GM19324 (cell line): ENCODE measurements around the gene ELF1.
"Not testable (repeated sequence)": the region's sequence is repeated elsewhere in the genome, so short reads cannot be mapped to it uniquely, and the experiment has no call there.

Experiments
- ATAC-seq: cut with Tn5 transposase; IDR thresholded peaks from one replicate; pipeline ENCODE4 v1.9.1; 2021; ENCODE audit warnings: mild to moderate bottlenecking, moderate library complexity; ENCODE audit not compliant: unreplicated experiment, low FRiP score

The ELF1 gene

GRCh38 chr13:40909541-40910200, 109.4 kb downstream of the ELF1 start:
- not testable (repeated sequence) for ATAC-seq

- ATAC-seq, result no peak
Observed at GRCh38 chr13:40908546-40908945, 110.6 kb downstream of the ELF1 start.

- ATAC-seq, result not testable (repeated sequence)
Observed at GRCh38 chr13:40901032-40901431, 118.1 kb downstream of the ELF1 start.

GRCh38 chr13:40900568-40900967, 118.5 kb downstream of the ELF1 start:
- ATAC-seq, result not testable (repeated sequence)

GRCh38 chr13:40897053-40897452, 122.1 kb downstream of the ELF1 start:
- no peak for ATAC-seq

- no peak for ATAC-seq
Observed at GRCh38 chr13:40895227-40896184, 123.6 kb downstream of the ELF1 start.

- not testable (repeated sequence) for ATAC-seq
Observed at GRCh38 chr13:40893573-40893972, 125.5 kb downstream of the ELF1 start.

- ATAC-seq, result no peak
Observed at GRCh38 chr13:40886017-40886416, 133.1 kb downstream of the ELF1 start.

GRCh38 chr13:40884175-40884574, 134.9 kb downstream of the ELF1 start:
- not testable (repeated sequence) for ATAC-seq
